OCI-LY7 (cell line): ENCODE results near the gene ROBO3.

Experiments used
- EZH2phosphoT487 ChIP-seq: fragments of 200-600 bp; sonication (generic); IDR thresholded peaks from 2 replicates; pipeline ENCODE4 v1.6.1; 2018; ENCODE audit warnings: low read depth, borderline replicate concordance, mild to moderate bottlenecking, mixed run types, antibody characterized with exemption, low read length, moderate library complexity, mixed read lengths
- TF ChIP-seq, protein P1 (sequence below): fragments of 200-600 bp; sonication (generic); conservative IDR thresholded peaks from 2 replicates; pipeline ENCODE4 v1.5.1; 2014; ENCODE audit warnings: mild to moderate bottlenecking, antibody characterized with exemption, low read length, moderate library complexity, mixed read lengths

DNA sequence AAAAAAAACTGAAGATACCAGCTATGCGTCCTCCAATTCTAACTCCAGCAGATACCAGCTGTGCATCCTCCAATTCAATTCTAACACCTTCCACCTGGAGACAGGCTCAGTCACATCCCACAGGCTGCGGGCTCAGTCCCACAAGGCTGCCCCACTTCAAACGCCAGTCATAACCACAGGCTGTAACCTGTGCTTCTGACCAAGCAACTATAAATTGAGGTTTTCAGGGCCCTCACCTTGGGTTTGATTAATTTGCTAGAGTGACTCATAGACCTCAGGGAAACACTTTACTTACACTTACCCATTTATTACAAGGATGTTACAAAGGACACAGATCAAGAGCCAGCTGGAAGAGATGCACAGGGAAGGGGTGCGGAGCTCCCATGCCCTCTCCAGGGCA is 32.7 kb upstream of the ROBO3 start:
- TF ChIP-seq, protein P1, sequence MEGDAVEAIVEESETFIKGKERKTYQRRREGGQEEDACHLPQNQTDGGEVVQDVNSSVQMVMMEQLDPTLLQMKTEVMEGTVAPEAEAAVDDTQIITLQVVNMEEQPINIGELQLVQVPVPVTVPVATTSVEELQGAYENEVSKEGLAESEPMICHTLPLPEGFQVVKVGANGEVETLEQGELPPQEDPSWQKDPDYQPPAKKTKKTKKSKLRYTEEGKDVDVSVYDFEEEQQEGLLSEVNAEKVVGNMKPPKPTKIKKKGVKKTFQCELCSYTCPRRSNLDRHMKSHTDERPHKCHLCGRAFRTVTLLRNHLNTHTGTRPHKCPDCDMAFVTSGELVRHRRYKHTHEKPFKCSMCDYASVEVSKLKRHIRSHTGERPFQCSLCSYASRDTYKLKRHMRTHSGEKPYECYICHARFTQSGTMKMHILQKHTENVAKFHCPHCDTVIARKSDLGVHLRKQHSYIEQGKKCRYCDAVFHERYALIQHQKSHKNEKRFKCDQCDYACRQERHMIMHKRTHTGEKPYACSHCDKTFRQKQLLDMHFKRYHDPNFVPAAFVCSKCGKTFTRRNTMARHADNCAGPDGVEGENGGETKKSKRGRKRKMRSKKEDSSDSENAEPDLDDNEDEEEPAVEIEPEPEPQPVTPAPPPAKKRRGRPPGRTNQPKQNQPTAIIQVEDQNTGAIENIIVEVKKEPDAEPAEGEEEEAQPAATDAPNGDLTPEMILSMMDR, result no peak
- TF ChIP-seq EZH2phosphoT487, result no peak
